HepG2 (cell line): ENCODE data around the gene ITGA2. TPM values are rescaled to one million over a fixed set of nuclear protein-coding genes. Genes with fewer than 3 reads are reported as not detected.

Experiments
- ATAC-seq: fragments of 200-7000 bp; cut with Tn5 transposase; 3 replicates; pipeline ENCODE4 v1.9.1; 2020; ENCODE audit warnings: mild to moderate bottlenecking, moderate library complexity
- BruUV-seq: library from RNA; stranded (reverse); fragments of 400-500 nt; replicated peaks from 2 replicates; lab custom pipeline; 2021; lab: Mats Ljungman, UMichigan
- CTCF ChIA-PET: fragments of 300-600 bp; formaldehyde crosslinking; extraction: SDS; loops from one replicate; lab custom pipeline; 2021; ENCODE audit warnings: low total read pairs, inconsistent platforms, low intra/inter-chr PET ratio; lab: Yijun Ruan, JAX
- POLR2A ChIA-PET: fragments of 350-600 bp; sonication (Branson Sonifier 250); formaldehyde crosslinking; loops from one replicate; lab custom pipeline; 2020; ENCODE audit warnings: antibody characterized with exemption, inconsistent platforms; lab: Yijun Ruan, JAX
- DNase-seq: peaks from one replicate; pipeline ENCODE4 v3.0.0-alpha.2; 2015; ENCODE audit warnings: low spot score
- FAIRE-seq: peaks from 3 replicates; lab custom pipeline; 2011; peaks lifted over from hg19 to GRCh38; lab: Jason Lieb, UNC
- H2AFZ ChIP-seq: one replicate; pipeline ENCODE4 v1.6.1; 2011; ENCODE audit warnings: low read length, inconsistent platforms
- H3K27ac ChIP-seq: fragments of 300-600 bp; 3 replicates; pipeline ENCODE4 v1.8.0; 2011; ENCODE audit warnings: mixed run types, mild to moderate bottlenecking, mixed read lengths, low read length, inconsistent platforms; ENCODE audit not compliant: insufficient read depth; ENCODE audit errors: extremely low read length
- H3K27me3 ChIP-seq, 2 experiments: fragments of 200-600 bp in 1 of 2; 2 replicates in 1 of 2; 3 replicates in 1 of 2; pipeline versions ENCODE4 v1.6.0 to v1.8.0; 2011; ENCODE audit warnings: low read length in 2 of 2, mild to moderate bottlenecking in 2 of 2, moderate library complexity in 2 of 2, inconsistent platforms in 1 of 2; ENCODE audit not compliant: insufficient read depth in 2 of 2, control insufficient read depth in 1 of 2
- H3K36me3 ChIP-seq, 2 experiments: fragments of 200-600 bp in 1 of 2; replicated peaks in 1 of 2; 2 replicates in 1 of 2; 3 replicates in 1 of 2; pipeline versions ENCODE4 v1.5.1 to v1.8.0; 2011; ENCODE audit warnings: low read length in 2 of 2, inconsistent platforms in 1 of 2; ENCODE audit not compliant: insufficient read depth in 2 of 2, control insufficient read depth in 1 of 2
- H3K4me1 ChIP-seq: 2 replicates; pipeline ENCODE4 v1.5.1; 2012; ENCODE audit warnings: low read length, inconsistent platforms; ENCODE audit not compliant: insufficient read depth
- H3K4me2 ChIP-seq: 2 replicates; pipeline ENCODE4 v1.6.0; 2011; ENCODE audit warnings: low read depth, low read length, inconsistent platforms
- H3K4me3 ChIP-seq, 3 experiments: fragments of 200-600 bp in 1 of 3; sonication (generic), shearing (Covaris generic) in 1 of 3; replicated peaks in 1 of 3; 2 replicates each; pipeline ENCODE4 v1.5.1; 2011 to 2016; ENCODE audit warnings: low read length in 3 of 3, inconsistent platforms in 2 of 3, low read depth in 2 of 3, mild to moderate bottlenecking in 2 of 3, control low read depth in 1 of 3, mixed read lengths in 1 of 3; ENCODE audit not compliant: insufficient read depth in 1 of 3
- H3K79me2 ChIP-seq: one replicate; pipeline ENCODE4 v1.6.1; 2011; ENCODE audit warnings: low read length, inconsistent platforms; ENCODE audit not compliant: insufficient read depth
- H3K9ac ChIP-seq: 2 replicates; pipeline ENCODE4 v1.6.0; 2011; ENCODE audit warnings: mild to moderate bottlenecking, low read depth, low read length, inconsistent platforms; ENCODE audit not compliant: insufficient read depth
- H3K9me3 ChIP-seq: 2 replicates; pipeline ENCODE4 v1.5.1; 2012; ENCODE audit warnings: mild to moderate bottlenecking, low read length
- H4K20me1 ChIP-seq: 2 replicates; pipeline ENCODE4 v1.6.0; 2011; ENCODE audit warnings: inconsistent platforms, mild to moderate bottlenecking, low read length, moderate library complexity; ENCODE audit not compliant: insufficient read depth
- HNRNPL ChIP-seq: fragments of 200-400 bp; formaldehyde crosslinking; IDR thresholded peaks from 2 replicates; pipeline ENCODE4 v1.6.1; 2017; ENCODE audit warnings: mild to moderate bottlenecking, low read depth, low read length
- POGZ ChIP-seq: sonication (generic); formaldehyde crosslinking; IDR thresholded peaks from 2 replicates; pipeline ENCODE4 v1.4.0; 2020; ENCODE audit warnings: mild to moderate bottlenecking, missing genetic modification reagents
- ZNF570 ChIP-seq: sonication (generic); formaldehyde crosslinking; IDR thresholded peaks from 2 replicates; pipeline ENCODE4 v1.4.0; 2020; ENCODE audit warnings: mild to moderate bottlenecking, missing genetic modification reagents, borderline replicate concordance
- ZSCAN22 ChIP-seq: sonication (generic); formaldehyde crosslinking; IDR thresholded peaks from 2 replicates; pipeline ENCODE4 v1.4.0; 2020; ENCODE audit warnings: mild to moderate bottlenecking, missing genetic modification reagents
- WGBS: methylation state at CpG from one replicate; pipeline ENCODE4 v1.1.6; 2017; ENCODE audit warnings: low lambda C conversion rate; 5-methylcytosine and 5-hydroxymethylcytosine counted together
- in situ Hi-C: cut with HindIII; loops from 2 replicates; pipeline ENCODE4 v1.10.0; 2017; ENCODE audit warnings: low pct_unique_long_range_greater_than_20kb; ENCODE audit not compliant: extremely low pct_ligation_motif_present
- intact Hi-C: fragments of 100-400 bp; cut with micrococcal nuclease; formaldehyde crosslinking; loops from one replicate; pipeline ENCODE4 v1.10.0; 2022; ENCODE audit not compliant: unreplicated experiment
- polyA plus RNA-seq, 8 experiments: library from polyadenylated mRNA; depleted of rRNA in 3 of 8; stranded (reverse) in 7 of 8; unstranded in 1 of 8; fragments of >200 nt; fragmentation: Illumina TruSeq in 4 of 8; extraction: Trizol in 4 of 8; gene quantifications; 2 replicates each; pipeline versions ENCODE4 v1.2.1 to v1.2.3, GENCODE V29; 2011 to 2016; ENCODE audit warnings: low read depth in 4 of 8, missing spikeins in 1 of 8, mixed read lengths in 1 of 8; ENCODE audit not compliant: insufficient read depth in 1 of 8
- total RNA-seq, 5 experiments: library from RNA; depleted of rRNA; stranded (reverse); fragments of >200 nt; fragmentation: Illumina TruSeq; extraction: Trizol; gene quantifications; 2 replicates each; pipeline ENCODE4 v1.2.3, GENCODE V29; 2016; ENCODE audit warnings: low read depth in 1 of 5
- TF ChIP-seq, protein P1 (sequence below): sonication (generic); formaldehyde crosslinking; IDR thresholded peaks from 2 replicates; pipeline ENCODE4 v1.4.0; 2020; ENCODE audit warnings: missing genetic modification reagents
- TF ChIP-seq, protein P2 (sequence below): sonication (generic); formaldehyde crosslinking; IDR thresholded peaks from 2 replicates; pipeline ENCODE4 v1.4.0; 2020; ENCODE audit warnings: missing genetic modification reagents

The ITGA2 gene
- total and polyA plus RNA-seq, 2 of the 13 experiments (the other 11 are each of a cell fraction or from before 2014, with no cell fraction given), result 15.8 to 58.3 TPM

DNA sequence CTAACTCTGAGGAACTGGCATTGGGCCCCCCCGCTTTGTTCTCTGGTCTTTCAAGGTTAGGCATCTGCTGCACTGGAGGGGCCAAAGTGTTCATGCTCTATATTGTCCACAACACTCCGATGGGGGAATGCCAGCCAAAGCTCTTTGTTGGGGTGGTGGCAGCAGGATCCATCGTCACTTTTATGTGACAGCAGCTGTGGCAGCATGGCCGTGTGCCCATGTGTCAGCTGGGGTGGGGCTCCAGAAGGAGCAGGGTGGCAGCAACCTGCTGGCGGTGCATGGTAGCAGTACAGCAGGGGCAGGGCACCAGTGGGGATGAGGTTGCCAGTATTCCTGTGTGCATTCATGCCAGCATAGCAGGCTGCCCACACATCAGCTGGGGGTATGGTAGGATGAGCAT lies 28.2 kb downstream of the ITGA2 start:
- intact Hi-C loops (no loop called here), in situ Hi-C loops (no loop called here)
- H2AFZ ChIP-seq, result no peak overlapping the region
- H3K27ac ChIP-seq, result no peak overlapping the region
- ChIA-PET POLR2A (no interaction called here), CTCF (no interaction called here)
- no TSS peak for BruUV-seq
- ATAC-seq, result no peak; the same call in 1 of the 3 replicates
- peaks cover 3% of the 10 kb centered on the region; the same call in 1 of the 2 replicates for H4K20me1 ChIP-seq
- no peaks in the 10 kb centered on the region for H3K9me3 ChIP-seq
- no peaks in the 10 kb centered on the region for H3K27me3 ChIP-seq
- no peak overlapping the region for H3K4me2 ChIP-seq
- H3K9ac ChIP-seq, result no peak overlapping the region
- H3K36me3 ChIP-seq, result peaks cover 0 to 6% of the 10 kb centered on the region in 2 experiments; a peak in 3 of 5 replicates
- no peak for FAIRE-seq
- TF ChIP-seq HNRNPL (0 out of 2 replicates have a peak, but pooled peaks have one; percentile 71), ZNF570 (CRISPR knock-in tag) (no peak), ZSCAN22 (CRISPR knock-in tag) (no peak), POGZ (CRISPR knock-in tag) (no peak)
- TF ChIP-seq, protein P1, sequence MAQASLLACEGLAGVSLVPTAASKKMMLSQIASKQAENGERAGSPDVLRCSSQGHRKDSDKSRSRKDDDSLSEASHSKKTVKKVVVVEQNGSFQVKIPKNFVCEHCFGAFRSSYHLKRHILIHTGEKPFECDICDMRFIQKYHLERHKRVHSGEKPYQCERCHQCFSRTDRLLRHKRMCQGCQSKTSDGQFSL (CRISPR knock-in tag), result peak; percentile 25; the same call in 1 of the 2 replicates
- TF ChIP-seq, protein P2, sequence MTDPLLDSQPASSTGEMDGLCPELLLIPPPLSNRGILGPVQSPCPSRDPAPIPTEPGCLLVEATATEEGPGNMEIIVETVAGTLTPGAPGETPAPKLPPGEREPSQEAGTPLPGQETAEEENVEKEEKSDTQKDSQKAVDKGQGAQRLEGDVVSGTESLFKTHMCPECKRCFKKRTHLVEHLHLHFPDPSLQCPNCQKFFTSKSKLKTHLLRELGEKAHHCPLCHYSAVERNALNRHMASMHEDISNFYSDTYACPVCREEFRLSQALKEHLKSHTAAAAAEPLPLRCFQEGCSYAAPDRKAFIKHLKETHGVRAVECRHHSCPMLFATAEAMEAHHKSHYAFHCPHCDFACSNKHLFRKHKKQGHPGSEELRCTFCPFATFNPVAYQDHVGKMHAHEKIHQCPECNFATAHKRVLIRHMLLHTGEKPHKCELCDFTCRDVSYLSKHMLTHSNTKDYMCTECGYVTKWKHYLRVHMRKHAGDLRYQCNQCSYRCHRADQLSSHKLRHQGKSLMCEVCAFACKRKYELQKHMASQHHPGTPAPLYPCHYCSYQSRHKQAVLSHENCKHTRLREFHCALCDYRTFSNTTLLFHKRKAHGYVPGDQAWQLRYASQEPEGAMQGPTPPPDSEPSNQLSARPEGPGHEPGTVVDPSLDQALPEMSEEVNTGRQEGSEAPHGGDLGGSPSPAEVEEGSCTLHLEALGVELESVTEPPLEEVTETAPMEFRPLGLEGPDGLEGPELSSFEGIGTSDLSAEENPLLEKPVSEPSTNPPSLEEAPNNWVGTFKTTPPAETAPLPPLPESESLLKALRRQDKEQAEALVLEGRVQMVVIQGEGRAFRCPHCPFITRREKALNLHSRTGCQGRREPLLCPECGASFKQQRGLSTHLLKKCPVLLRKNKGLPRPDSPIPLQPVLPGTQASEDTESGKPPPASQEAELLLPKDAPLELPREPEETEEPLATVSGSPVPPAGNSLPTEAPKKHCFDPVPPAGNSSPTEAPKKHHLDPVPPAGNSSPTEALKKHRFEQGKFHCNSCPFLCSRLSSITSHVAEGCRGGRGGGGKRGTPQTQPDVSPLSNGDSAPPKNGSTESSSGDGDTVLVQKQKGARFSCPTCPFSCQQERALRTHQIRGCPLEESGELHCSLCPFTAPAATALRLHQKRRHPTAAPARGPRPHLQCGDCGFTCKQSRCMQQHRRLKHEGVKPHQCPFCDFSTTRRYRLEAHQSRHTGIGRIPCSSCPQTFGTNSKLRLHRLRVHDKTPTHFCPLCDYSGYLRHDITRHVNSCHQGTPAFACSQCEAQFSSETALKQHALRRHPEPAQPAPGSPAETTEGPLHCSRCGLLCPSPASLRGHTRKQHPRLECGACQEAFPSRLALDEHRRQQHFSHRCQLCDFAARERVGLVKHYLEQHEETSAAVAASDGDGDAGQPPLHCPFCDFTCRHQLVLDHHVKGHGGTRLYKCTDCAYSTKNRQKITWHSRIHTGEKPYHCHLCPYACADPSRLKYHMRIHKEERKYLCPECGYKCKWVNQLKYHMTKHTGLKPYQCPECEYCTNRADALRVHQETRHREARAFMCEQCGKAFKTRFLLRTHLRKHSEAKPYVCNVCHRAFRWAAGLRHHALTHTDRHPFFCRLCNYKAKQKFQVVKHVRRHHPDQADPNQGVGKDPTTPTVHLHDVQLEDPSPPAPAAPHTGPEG, result no peak
- H3K79me2 ChIP-seq, result peaks cover 90% of the 10 kb centered on the region
- DNase-seq, result no peak
- no peak overlapping the region for H3K4me3 ChIP-seq
- WGBS, result 96% methylated on average over 4 of the region's 5 CpGs
- peaks cover 90% of the 10 kb centered on the region for H3K4me1 ChIP-seq
